WTC11 (cell line): ENCODE results near the gene PPM1A. TPM values are rescaled to one million over a fixed set of nuclear protein-coding genes. Genes with fewer than 3 reads are reported as not detected.
A peak's percentile ranks its signal among the peaks of the same experiment; 100 is the strongest.

Experiments used
- ATAC-seq: fragments of 200-7000 bp; cut with Tn5 transposase; 2 replicates; pipeline ENCODE4 v1.10.0; 2021; ENCODE audit warnings: mild to moderate bottlenecking, moderate library complexity
- CTCF ChIA-PET: fragments of 300-600 bp; sonication (Branson Sonifier 250); formaldehyde crosslinking; loops from one replicate; lab custom pipeline; 2021; ENCODE audit warnings: antibody characterized with exemption; lab: Charles Lee
- POLR2A ChIA-PET: fragments of 350-600 bp; sonication (Branson Sonifier 250); formaldehyde crosslinking; loops from one replicate; lab custom pipeline; 2021; ENCODE audit warnings: antibody characterized with exemption; lab: Charles Lee
- DNase-seq: peaks from one replicate; pipeline ENCODE4 v3.0.0; 2021; ENCODE audit warnings: low spot score
- H3K27ac Mint-ChIP-seq: 2 replicates; pipeline ENCODE4 v1.8.0; 2021; ENCODE audit warnings: mixed read lengths
- H3K27me3 Mint-ChIP-seq: 2 replicates; pipeline ENCODE4 v1.8.0; 2021; ENCODE audit warnings: low read depth, mild to moderate bottlenecking, moderate library complexity, mixed read lengths
- H3K36me3 Mint-ChIP-seq: 2 replicates; pipeline ENCODE4 v1.8.0; 2021; ENCODE audit warnings: mixed read lengths
- H3K4me1 Mint-ChIP-seq: 2 replicates; pipeline ENCODE4 v1.8.0; 2022; ENCODE audit warnings: mixed read lengths
- H3K4me3 Mint-ChIP-seq: 2 replicates; pipeline ENCODE4 v1.8.0; 2021; ENCODE audit warnings: mild to moderate bottlenecking, moderate library complexity, mixed read lengths
- H3K9me3 Mint-ChIP-seq: 2 replicates; pipeline ENCODE4 v1.8.0; 2021; ENCODE audit warnings: mixed read lengths
- AFF4 ChIP-seq: sonication (generic); formaldehyde crosslinking; IDR thresholded peaks from 2 replicates; pipeline ENCODE4 v1.8.1; 2023; ENCODE audit warnings: mild to moderate bottlenecking, missing genetic modification reagents, borderline replicate concordance
- ARID4B ChIP-seq: sonication (generic); formaldehyde crosslinking; IDR thresholded peaks from 2 replicates; pipeline ENCODE4 v1.8.0; 2023; ENCODE audit warnings: missing genetic modification reagents, mild to moderate bottlenecking, borderline replicate concordance
- ETV6 ChIP-seq: sonication (generic); formaldehyde crosslinking; IDR thresholded peaks from 2 replicates; pipeline ENCODE4 v1.8.1; 2022; ENCODE audit warnings: mild to moderate bottlenecking, missing genetic modification reagents
- FOXK1 ChIP-seq: sonication (generic); formaldehyde crosslinking; IDR thresholded peaks from 2 replicates; pipeline ENCODE4 v1.8.0; 2022; ENCODE audit warnings: mild to moderate bottlenecking, moderate library complexity, missing genetic modification reagents
- FOXP4 ChIP-seq: sonication (generic); formaldehyde crosslinking; IDR thresholded peaks from 2 replicates; pipeline ENCODE4 v1.8.0; 2022; ENCODE audit warnings: mild to moderate bottlenecking, missing genetic modification reagents
- GTF2I ChIP-seq: fragments of 250-450 bp; sonication (Bioruptor Pico); conservative IDR thresholded peaks from 2 replicates; pipeline ENCODE4 v1.4.0; 2021; ENCODE audit warnings: mild to moderate bottlenecking
- KAT7 ChIP-seq: sonication (generic); formaldehyde crosslinking; IDR thresholded peaks from 2 replicates; pipeline ENCODE4 v1.8.1; 2023; ENCODE audit warnings: missing genetic modification reagents, mild to moderate bottlenecking, borderline replicate concordance
- NFATC4 ChIP-seq: fragments of 250-450 bp; sonication (Bioruptor Pico); IDR thresholded peaks from 2 replicates; pipeline ENCODE4 v1.9.0; 2021; ENCODE audit warnings: mild to moderate bottlenecking
- PRDM15 ChIP-seq: sonication (generic); formaldehyde crosslinking; IDR thresholded peaks from 2 replicates; pipeline ENCODE4 v1.8.0; 2022; ENCODE audit warnings: missing genetic modification reagents
- PREB ChIP-seq: sonication (generic); formaldehyde crosslinking; IDR thresholded peaks from 2 replicates; pipeline ENCODE4 v1.8.1; 2022; ENCODE audit warnings: mild to moderate bottlenecking, missing genetic modification reagents, moderate library complexity, borderline replicate concordance
- PRRX2 ChIP-seq: fragments of 250-450 bp; sonication (Bioruptor Pico); IDR thresholded peaks from 2 replicates; pipeline ENCODE4 v1.8.0; 2021; ENCODE audit warnings: mild to moderate bottlenecking
- RORB ChIP-seq: fragments of 250-450 bp; sonication (Bioruptor Pico); IDR thresholded peaks from 2 replicates; pipeline ENCODE4 v1.9.0; 2021; ENCODE audit warnings: mild to moderate bottlenecking
- SOX15 ChIP-seq: fragments of 250-450 bp; sonication (Bioruptor Pico); IDR thresholded peaks from 2 replicates; pipeline ENCODE4 v1.9.0; 2021; ENCODE audit warnings: mild to moderate bottlenecking
- SP1 ChIP-seq: sonication (generic); formaldehyde crosslinking; conservative IDR thresholded peaks from 2 replicates; pipeline ENCODE4 v1.8.1; 2022; ENCODE audit warnings: missing genetic modification reagents
- TEAD4 ChIP-seq: sonication (generic); formaldehyde crosslinking; IDR thresholded peaks from 2 replicates; pipeline ENCODE4 v1.8.0; 2022; ENCODE audit warnings: mild to moderate bottlenecking, missing genetic modification reagents
- ZNF263 ChIP-seq: sonication (generic); formaldehyde crosslinking; IDR thresholded peaks from 2 replicates; pipeline ENCODE4 v1.8.1; 2022; ENCODE audit warnings: low read depth, mild to moderate bottlenecking, moderate library complexity, missing genetic modification reagents
- ZNF416 ChIP-seq: fragments of 250-450 bp; sonication (Bioruptor Pico); IDR thresholded peaks from 2 replicates; pipeline ENCODE4 v1.9.0; 2021; ENCODE audit warnings: mild to moderate bottlenecking, inconsistent platforms
- ZNF512 ChIP-seq: sonication (generic); formaldehyde crosslinking; IDR thresholded peaks from 2 replicates; pipeline ENCODE4 v1.8.1; 2022; ENCODE audit warnings: missing genetic modification reagents, borderline replicate concordance
- total RNA-seq: library from RNA; stranded (reverse); gene quantifications from 3 replicates; pipeline ENCODE4 v1.2.3, GENCODE V29; 2021

The PPM1A gene
- total RNA-seq, 1 experiment from 2014 or later = 52.5 TPM

- no peaks in the 10 kb centered on the region; the same call in none of the 2 replicates for H3K27me3 Mint-ChIP-seq
- ChIA-PET CTCF (interaction anchor here (0.9 to 1.5 kb wide), 2 partner anchors 18 to 61 kb away, joined by 3 read pairs; no protein-coding TSS in a partner anchor), POLR2A (interaction anchor here (0.7 to 2.0 kb wide), 2 partner anchors 10 to 44 kb away, joined by 3 to 13 read pairs; partner anchors contain the start of gene PPM1A)
- peaks cover 24% of the 10 kb centered on the region for H3K4me1 Mint-ChIP-seq
- peaks cover 3% of the 10 kb centered on the region; the same call in 1 of the 2 replicates for H3K36me3 Mint-ChIP-seq
- no peak overlapping the region for H3K4me3 Mint-ChIP-seq
- peaks cover 14% of the 10 kb centered on the region for H3K9me3 Mint-ChIP-seq
- no peak for TF ChIP-seq GTF2I
- no peak for TF ChIP-seq ARID4B (CRISPR knock-in tag)
- no peak for TF ChIP-seq RORB (CRISPR knock-in tag)
- no peak for TF ChIP-seq PRRX2 (CRISPR knock-in tag)
- TF ChIP-seq SOX15 (CRISPR knock-in tag) = no peak
- no peak for TF ChIP-seq PRDM15 (CRISPR knock-in tag)
- no peak for TF ChIP-seq TEAD4 (CRISPR knock-in tag)
- TF ChIP-seq FOXK1 (CRISPR knock-in tag) = no peak
- TF ChIP-seq ETV6 (CRISPR knock-in tag) = no peak
- TF ChIP-seq NFATC4 (CRISPR knock-in tag) = no peak
- no peak for TF ChIP-seq KAT7
- no peak for TF ChIP-seq ZNF512 (CRISPR knock-in tag)
- TF ChIP-seq ZNF263 (CRISPR knock-in tag) = no peak
- no peak for TF ChIP-seq FOXP4 (CRISPR knock-in tag)
- TF ChIP-seq ZNF416 = no peak
- TF ChIP-seq AFF4 (CRISPR knock-in tag) = no peak
- no peak for TF ChIP-seq SP1
- no peak for TF ChIP-seq PREB (CRISPR knock-in tag)
- TF ChIP-seq, all 79 proteins: peak for 0
- peak overlapping the region; percentile 50 for H3K27ac Mint-ChIP-seq
- peak; percentile 87 for ATAC-seq
- DNase-seq = no peak
These were observed 43.9 kb upstream of the PPM1A start for GRCh38 chr14:60204843-60205774.
